Stomach smooth muscle (tissue), 2 donors: ENCODE results near the gene TMEM120A.
"Not testable (repeated sequence)": the region's sequence is repeated elsewhere in the genome, so short reads cannot be mapped to it uniquely, and the experiment has no call there.

Experiments
- H3K27ac ChIP-seq: one replicate; pipeline ENCODE4 v1.7.0; 2013; ENCODE audit warnings: mild to moderate bottlenecking, low read length, inconsistent platforms
- H3K27me3 ChIP-seq, 2 donors: one replicate each; pipeline ENCODE4 v1.7.0; 2013; ENCODE audit warnings: low read length in 2 of 2; ENCODE audit not compliant: insufficient read depth in 2 of 2, control insufficient read depth in 1 of 2
- H3K36me3 ChIP-seq, 2 donors: one replicate each; pipeline ENCODE4 v1.7.0; 2013; ENCODE audit warnings: low read length in 2 of 2; ENCODE audit not compliant: control insufficient read depth in 2 of 2, insufficient read depth in 2 of 2
- H3K4me1 ChIP-seq: one replicate; pipeline ENCODE4 v1.7.0; 2013; ENCODE audit warnings: low read length; ENCODE audit not compliant: control insufficient read depth, insufficient read depth
- H3K4me3 ChIP-seq, 2 donors: one replicate each; pipeline ENCODE4 v1.7.0; 2013; ENCODE audit warnings: low read length in 2 of 2
- H3K9ac ChIP-seq, 2 donors: one replicate each; pipeline ENCODE4 v1.7.0; 2013; ENCODE audit warnings: low read length in 2 of 2, mild to moderate bottlenecking in 1 of 2
- H3K9me3 ChIP-seq, 2 donors: one replicate each; pipeline ENCODE4 v1.7.0; 2013; ENCODE audit warnings: low read length in 2 of 2; ENCODE audit not compliant: control insufficient read depth in 2 of 2
- donor health status: healthy.
- donor health status: Pancreatic carcinoma.

TMEM120A gene

DNA sequence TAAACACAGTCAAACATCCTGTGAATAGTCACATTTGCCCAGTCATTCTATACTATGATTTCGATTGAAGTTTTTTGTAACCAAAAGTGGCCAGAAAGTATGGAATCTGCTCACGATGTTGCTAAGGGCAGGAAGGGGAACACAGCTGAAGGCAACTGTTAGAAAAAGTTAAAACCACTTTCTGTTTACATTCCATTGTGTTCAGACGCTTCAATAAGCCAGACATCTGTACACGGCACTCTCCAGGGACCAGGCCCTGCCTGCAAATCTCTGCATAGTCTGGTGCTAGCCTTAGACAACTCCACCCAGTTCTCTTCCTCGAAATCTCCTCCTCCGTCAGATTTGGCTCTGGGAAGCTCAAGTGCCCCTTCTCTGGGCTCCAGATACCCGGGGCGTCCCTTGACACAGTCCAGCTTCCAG lies 17.1 kb upstream of the TMEM120A start:
- Histone ChIP-seq H3K9me3 (no peaks in the 10 kb centered on the region), H3K27me3 (no peaks in the 10 kb centered on the region), H3K27ac (peak overlapping the region; percentile 70), H3K9ac (peak overlapping the region; percentile 3 to 36), H3K4me1 (peaks cover 10% of the 10 kb centered on the region), H3K36me3 (peaks cover 0 to 3% of the 10 kb centered on the region in 2 donors), H3K4me3 (peak overlapping the region in 1 of 2 donors; percentile 22)

DNA sequence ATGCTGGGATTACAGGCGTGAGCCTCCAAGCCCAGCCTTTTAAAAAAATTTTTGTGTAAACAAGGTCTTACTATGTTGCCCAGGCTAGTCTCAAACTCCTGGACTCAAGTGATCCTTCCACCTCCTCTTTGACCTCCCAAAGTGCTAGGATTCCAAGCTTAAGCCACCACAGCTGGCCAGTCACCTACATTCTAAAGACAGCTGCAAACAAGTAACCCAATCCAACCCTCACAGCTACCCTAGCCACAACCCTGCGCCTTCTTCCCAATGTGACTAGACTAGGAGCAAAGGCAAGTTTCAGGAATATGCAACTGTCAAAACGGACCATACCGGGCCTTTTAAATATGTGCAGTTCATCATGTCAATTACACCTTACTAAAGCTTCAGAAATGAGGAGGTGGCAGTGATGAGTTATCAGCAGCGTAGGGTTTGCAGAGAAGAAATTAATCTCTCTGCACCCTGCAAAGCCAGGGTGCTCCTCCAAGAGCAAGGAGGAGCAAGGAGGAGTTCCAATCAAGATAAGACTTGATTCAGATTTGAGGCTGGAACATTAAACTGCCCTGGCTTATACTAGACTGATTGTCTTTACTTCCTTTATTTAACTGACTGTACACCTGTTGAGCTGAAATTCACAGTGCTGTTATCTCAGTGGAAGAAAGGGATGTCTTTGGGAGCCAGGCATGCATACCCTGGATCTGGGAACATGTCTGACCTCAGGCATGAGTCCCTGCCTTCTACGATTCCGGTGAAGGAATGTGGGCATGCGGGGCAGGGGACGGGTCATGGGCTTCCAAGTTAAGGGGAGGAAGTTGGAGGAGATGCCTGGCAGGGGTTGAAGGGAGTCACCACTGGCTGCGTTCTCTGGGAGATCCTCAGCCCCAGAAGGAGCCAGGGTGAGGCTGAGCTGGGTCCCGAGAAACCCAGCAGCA lies 15.5 kb upstream of the TMEM120A start:
- H3K36me3 ChIP-seq = peaks cover 0 to 6% of the 10 kb centered on the region in 2 donors
- H3K27ac ChIP-seq = no peak overlapping the region
- no peaks in the 10 kb centered on the region for H3K9me3 ChIP-seq
- H3K27me3 ChIP-seq = no peaks in the 10 kb centered on the region
- H3K4me1 ChIP-seq = peaks cover 10% of the 10 kb centered on the region
- no peak overlapping the region for H3K9ac ChIP-seq
- no peak overlapping the region for H3K4me3 ChIP-seq

DNA sequence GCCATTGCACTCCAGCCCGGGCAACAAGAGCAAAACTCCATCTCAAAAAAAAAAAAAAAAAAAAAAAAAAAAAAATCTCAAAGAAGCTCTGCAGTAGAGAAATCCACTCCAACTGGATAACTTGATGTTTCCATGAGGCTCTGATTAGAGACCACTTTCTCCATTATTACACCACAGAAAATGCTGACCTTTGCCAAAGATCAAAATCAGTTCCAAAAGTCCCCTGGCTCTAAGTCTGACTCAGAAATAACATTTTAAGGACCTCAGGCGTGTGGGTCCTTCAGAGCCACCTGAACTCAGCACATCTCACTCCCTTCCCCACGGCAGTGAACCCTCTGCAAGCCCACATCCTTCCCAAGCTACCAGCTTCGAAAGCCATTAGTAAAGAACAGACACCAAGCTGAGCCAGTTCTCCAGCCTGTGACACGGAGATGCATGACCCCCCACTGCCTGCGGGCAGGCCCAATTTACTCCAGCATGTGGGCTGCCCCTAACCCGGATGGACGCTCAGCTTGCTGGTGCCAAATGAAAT lies 13.8 kb upstream of the TMEM120A start:
- Histone ChIP-seq H3K36me3 (peaks cover 6 to 11% of the 10 kb centered on the region in 2 donors), H3K9ac (no peak overlapping the region), H3K4me1 (peaks cover 10% of the 10 kb centered on the region), H3K4me3 (no peak overlapping the region), H3K27ac (no peak overlapping the region), H3K27me3 (no peaks in the 10 kb centered on the region), H3K9me3 (no peaks in the 10 kb centered on the region)

DNA sequence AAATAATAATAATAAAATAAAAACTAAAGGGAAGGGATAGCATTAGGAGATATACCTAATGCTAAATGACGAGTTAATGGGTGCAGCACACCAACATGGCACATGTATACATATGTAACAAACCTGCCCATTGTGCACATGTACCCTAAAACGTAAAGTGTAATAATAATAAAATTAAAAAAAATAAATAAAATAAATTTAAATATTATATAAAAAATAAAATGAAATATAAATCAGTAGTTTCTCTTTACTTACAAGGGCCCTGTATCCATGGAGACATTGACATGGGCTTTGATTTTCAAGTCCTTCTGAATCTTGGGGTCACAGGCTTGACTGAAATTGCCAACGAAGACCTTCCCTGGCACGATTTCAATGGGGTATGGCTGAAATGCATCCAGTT lies 10.6 kb upstream of the TMEM120A start:
- not testable (repeated sequence) for H3K4me1 ChIP-seq, H3K9ac ChIP-seq, H3K4me3 ChIP-seq, H3K27ac ChIP-seq, H3K27me3 ChIP-seq, H3K9me3 ChIP-seq
- peaks cover 11 to 16% of the 10 kb centered on the region in 2 donors for H3K36me3 ChIP-seq

DNA sequence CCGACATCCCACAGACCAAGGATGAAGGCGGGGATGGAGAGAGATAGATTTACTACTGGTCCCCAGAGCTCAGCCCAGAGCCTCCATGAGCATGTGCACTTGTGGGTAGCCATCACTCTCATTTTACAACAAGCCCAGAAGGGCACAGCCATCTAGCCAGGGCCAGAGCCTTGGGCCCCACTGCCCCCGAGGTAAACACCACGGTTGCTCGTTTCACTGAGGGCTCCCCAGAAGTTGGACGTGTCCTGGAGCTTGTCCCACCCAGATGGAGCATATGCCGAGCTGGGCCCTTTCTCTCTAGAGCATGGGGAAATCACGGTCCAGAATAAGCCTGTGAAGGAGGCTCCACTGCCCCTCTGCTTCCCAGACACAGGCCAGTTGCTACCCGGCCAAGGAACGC lies 9.0 kb upstream of the TMEM120A start:
- H3K4me3 ChIP-seq = no peak overlapping the region
- peaks cover 11 to 15% of the 10 kb centered on the region in 2 donors for H3K36me3 ChIP-seq
- H3K9ac ChIP-seq = no peak overlapping the region
- H3K27me3 ChIP-seq = no peaks in the 10 kb centered on the region
- no peaks in the 10 kb centered on the region for H3K4me1 ChIP-seq
- no peak overlapping the region for H3K27ac ChIP-seq
- no peaks in the 10 kb centered on the region for H3K9me3 ChIP-seq

DNA sequence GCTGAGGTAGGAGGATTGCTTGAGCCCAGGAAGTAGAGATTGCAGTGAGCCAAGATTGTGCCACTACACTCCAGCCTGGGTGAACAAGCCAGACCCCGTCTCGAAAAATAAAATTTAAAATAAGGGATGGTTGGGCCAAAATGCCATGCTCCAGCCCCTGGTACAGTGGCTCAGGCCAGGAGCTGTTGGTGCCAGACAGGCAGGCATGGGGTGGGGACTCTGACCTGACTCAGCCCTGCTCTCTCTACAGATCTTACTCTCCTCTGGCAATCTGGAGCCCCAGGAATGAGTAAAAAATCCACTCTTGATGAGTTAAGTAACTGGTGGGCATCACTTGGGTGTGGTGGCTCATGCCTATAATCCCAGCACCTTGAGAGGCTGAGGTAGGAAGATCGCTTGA lies 8.4 kb upstream of the TMEM120A start:
- Histone ChIP-seq H3K27me3 (no peaks in the 10 kb centered on the region), H3K36me3 (peaks cover 11 to 15% of the 10 kb centered on the region in 2 donors), H3K27ac (no peak overlapping the region), H3K9ac (no peak overlapping the region), H3K9me3 (no peaks in the 10 kb centered on the region), H3K4me3 (no peak overlapping the region), H3K4me1 (no peaks in the 10 kb centered on the region)

DNA sequence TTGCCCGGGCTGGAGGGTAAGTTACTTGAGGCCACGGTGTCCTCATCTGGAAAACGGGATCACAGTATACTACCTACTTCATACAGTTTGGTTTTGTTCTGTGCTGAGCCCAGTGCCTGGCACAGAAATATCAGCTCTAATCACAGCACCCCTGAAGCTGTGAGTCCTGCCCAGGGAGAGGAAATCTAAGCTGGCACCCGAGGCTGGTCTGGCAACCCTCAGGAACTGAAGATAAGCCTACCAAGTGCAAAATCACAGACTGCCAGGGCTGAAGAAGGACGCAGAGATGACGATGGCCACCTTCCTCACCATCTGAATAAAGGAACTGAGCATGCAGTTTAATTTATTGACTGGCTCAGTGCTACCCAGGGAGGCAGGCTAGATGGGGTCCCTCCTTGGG lies 7.7 kb upstream of the TMEM120A start:
- Histone ChIP-seq H3K27me3 (no peaks in the 10 kb centered on the region), H3K9me3 (no peaks in the 10 kb centered on the region), H3K4me1 (no peaks in the 10 kb centered on the region), H3K36me3 (peaks cover 14 to 15% of the 10 kb centered on the region in 2 donors), H3K4me3 (no peak overlapping the region), H3K27ac (no peak overlapping the region), H3K9ac (no peak overlapping the region)

DNA sequence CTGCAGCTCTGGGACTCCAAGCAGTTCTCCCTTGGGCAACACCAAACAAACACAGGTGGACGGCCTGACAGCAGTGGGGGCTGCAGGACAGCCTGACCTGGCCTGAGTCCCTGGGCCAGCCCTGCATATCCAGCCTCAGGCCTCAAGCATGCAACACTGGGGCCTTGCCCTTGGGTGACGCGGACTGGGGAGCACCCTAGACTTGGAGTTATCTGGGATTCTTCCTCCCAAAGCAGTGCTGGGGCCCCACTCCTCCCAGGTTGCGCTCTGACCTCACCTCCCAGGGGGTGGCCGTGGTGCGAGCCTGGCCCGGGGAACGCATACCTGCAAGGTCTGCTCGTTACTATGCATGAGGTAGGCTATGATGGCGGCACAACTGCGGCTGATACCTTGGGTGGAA lies 6.2 kb upstream of the TMEM120A start:
- Histone ChIP-seq H3K27ac (no peak overlapping the region), H3K36me3 (peaks cover 14 to 15% of the 10 kb centered on the region in 2 donors), H3K27me3 (no peaks in the 10 kb centered on the region), H3K4me3 (no peak overlapping the region), H3K9ac (no peak overlapping the region), H3K9me3 (no peaks in the 10 kb centered on the region), H3K4me1 (no peaks in the 10 kb centered on the region)

DNA sequence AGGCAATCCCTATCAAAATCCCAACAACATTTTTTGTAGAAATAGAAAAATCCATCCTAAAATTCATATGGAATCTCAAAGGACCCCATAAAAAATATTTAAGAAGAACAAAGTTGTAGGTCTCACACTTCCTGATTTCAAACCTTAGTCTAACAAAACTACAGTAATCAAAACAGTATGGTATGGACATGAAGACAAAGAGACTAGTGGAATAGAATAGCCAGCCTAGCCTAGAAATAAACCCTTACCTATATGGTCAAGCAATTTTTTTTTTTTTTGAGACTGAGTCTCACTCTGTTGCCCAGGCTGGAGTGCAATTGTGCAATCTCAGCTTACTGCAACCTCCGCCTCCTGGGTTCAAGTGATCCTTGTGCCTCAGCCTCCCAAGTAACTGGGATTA lies 3.6 kb upstream of the TMEM120A start:
- peaks cover 5 to 6% of the 10 kb centered on the region in 2 donors for H3K36me3 ChIP-seq
- no peak overlapping the region for H3K27ac ChIP-seq
- no peaks in the 10 kb centered on the region for H3K27me3 ChIP-seq
- H3K9ac ChIP-seq = no peak overlapping the region
- H3K4me1 ChIP-seq = peaks cover 15% of the 10 kb centered on the region
- H3K9me3 ChIP-seq = no peaks in the 10 kb centered on the region
- H3K4me3 ChIP-seq = no peak overlapping the region

DNA sequence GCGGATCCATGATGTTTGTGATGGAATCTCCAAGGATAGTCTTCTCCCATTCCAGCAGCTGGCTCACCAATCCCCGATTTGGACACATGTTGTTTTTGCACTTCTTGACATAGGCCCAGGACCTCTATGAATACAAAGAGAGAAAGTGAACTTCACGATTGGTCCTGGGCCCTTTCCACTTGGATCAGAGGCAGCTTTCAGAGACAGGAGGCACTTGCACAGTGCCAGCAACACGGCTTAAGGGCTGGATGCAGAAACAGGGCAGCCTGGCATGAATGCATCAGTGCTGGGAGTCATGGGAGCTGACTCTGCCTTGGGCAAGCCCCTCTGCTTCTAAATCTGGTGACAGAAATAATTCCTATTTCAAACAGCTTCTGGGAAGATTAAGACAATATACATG lies 2.1 kb upstream of the TMEM120A start:
- Histone ChIP-seq H3K27ac (no peak overlapping the region), H3K4me3 (no peak overlapping the region), H3K9ac (no peak overlapping the region), H3K36me3 (peaks cover 2 to 5% of the 10 kb centered on the region in 2 donors), H3K9me3 (no peaks in the 10 kb centered on the region), H3K27me3 (no peaks in the 10 kb centered on the region), H3K4me1 (peaks cover 23% of the 10 kb centered on the region)

DNA sequence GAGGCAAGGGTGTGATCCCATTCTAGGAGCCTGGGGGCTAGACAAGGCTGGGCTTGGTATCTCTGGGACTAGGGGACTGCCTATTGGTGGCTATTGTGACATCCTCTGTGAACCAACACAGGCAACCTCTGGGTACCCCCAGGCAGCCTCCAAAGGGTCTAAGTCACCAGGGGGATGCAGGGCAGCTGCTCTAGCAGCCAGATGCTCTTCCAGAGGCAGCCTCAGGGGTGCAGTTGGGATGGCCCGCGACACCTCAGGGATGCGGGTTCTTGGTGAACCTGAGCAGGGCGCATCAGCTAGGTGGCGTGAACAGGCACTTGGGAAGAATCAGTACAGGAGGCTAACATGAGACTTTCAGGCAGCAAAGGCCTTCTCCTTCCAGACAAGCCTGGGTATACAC lies 1.6 kb upstream of the TMEM120A start:
- Histone ChIP-seq H3K9me3 (no peaks in the 10 kb centered on the region), H3K4me3 (no peak overlapping the region), H3K36me3 (peaks cover 2% of the 10 kb centered on the region in 2 donors), H3K4me1 (peaks cover 24% of the 10 kb centered on the region), H3K27ac (no peak overlapping the region), H3K9ac (no peak overlapping the region), H3K27me3 (no peaks in the 10 kb centered on the region)
